Stimulated activated CD8-positive, alpha-beta memory T cell treated with anti-CD3 and anti-CD28 coated beads, Interleukin-12 subunit alpha, Interleukin-12 subunit beta, amount 100 ng/mL, for 24 hours (primary cell): ENCODE measurements around the gene MPRIP.
"Not testable (repeated sequence)": the region's sequence is repeated elsewhere in the genome, so short reads cannot be mapped to it uniquely, and the experiment has no call there.

Source experiments
- DNase-seq: peaks from one replicate; pipeline ENCODE4 v3.0.0-alpha.2; 2020; ENCODE audit errors: extremely low read depth

The MPRIP gene

DNA sequence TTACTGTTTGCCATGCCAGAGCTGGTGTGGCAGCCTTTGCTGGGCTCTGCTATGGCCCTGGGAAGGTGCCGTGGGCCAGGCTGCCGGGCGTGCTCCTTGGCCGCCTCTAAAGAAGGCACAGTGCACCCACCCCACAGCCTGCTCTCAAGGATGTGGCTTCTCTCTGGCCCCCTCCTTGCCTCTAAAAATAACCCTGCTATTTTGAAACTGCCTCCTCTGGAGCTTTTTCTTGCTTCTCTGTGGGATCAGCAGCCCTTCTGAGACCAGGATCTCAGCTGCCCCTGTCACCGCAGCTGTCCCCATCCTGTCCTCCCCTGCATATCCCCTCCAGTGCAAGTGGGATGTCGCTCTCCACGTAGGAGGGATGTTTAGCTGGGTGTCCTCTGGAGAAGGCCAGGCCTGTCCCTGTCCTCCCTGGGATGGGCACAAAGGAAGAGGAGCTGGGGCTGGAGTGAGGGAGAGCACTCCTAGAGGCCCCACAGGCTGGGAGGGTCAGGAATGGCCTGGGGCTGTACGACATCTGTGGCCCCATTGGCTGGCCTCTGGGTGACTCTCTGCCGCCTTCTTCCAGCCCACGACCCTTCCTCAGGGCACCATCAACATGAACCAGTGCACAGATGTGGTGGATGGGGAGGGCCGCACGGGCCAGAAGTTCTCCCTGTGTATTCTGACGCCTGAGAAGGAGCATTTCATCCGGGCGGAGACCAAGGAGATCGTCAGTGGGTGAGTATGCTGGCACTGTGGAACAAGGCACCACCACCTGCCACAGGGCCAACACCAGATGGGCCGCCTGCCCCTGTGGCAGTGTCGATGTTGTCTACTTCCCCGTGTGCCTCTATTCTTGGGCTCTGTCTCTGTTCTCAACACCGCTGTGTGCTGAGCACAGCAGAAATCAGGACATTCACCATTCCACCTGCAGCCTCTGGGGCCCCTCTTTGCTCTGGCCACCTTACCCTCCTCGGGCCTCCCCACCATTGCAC, 84.2 kb downstream of the MPRIP start:
- DNase-seq: no peak

- DNase-seq: no peak
These were observed 84.9 kb downstream of the MPRIP start for GRCh38 chr17:17127156-17127555.

GRCh38 chr17:17127730-17128291, 85.6 kb downstream of the MPRIP start:
- DNase-seq: no peak

DNA sequence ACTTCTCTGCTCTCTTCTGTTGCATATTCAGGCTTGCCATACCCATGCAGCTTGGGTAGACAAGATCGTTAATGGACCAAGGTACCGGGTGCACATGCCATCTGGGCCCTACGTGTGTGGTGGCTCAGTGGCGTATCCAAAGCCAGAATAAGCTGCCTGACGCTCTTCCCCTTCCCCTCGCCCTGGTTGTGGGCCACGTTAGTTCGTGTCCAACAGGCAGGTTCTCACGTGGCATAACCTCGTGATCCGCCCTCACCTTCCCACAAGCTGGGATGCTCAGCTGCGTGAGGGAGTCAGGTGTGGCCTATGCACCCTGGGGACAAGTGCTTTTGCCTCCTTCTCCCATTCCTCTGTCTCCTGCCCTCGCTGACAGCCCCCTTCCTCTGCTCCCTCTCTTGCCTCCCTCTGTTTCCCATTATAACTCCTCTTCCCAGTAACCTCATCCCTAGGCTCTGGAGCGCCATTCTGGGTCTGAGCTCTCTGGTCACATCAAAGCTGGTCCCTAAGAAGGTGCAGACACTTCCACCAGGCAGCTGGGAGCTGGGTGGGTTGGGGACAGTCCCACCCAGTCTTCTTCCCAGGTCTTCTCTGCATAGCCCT, 86.3 kb downstream of the MPRIP start:
- DNase-seq: no peak

DNA sequence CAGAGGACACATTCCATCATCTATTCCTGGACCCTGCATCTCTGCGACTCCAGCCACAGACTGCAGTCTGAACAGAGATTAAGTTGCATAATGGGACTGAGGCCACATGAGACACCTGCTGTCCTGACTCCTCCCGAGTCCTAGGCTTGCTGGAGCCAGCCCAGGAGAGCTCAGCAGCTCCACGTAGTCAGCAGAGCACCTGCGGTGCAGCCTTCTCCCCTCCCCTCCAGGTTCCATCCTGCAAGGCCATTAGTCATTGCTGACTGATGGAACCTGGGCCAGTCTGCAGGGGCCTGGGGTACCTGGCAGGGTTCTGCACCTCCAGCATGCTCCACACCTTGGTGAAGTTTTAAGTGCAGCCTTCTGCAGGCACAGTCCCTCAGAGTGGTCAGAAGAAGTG, 87.2 kb downstream of the MPRIP start:
- DNase-seq: no peak

DNA sequence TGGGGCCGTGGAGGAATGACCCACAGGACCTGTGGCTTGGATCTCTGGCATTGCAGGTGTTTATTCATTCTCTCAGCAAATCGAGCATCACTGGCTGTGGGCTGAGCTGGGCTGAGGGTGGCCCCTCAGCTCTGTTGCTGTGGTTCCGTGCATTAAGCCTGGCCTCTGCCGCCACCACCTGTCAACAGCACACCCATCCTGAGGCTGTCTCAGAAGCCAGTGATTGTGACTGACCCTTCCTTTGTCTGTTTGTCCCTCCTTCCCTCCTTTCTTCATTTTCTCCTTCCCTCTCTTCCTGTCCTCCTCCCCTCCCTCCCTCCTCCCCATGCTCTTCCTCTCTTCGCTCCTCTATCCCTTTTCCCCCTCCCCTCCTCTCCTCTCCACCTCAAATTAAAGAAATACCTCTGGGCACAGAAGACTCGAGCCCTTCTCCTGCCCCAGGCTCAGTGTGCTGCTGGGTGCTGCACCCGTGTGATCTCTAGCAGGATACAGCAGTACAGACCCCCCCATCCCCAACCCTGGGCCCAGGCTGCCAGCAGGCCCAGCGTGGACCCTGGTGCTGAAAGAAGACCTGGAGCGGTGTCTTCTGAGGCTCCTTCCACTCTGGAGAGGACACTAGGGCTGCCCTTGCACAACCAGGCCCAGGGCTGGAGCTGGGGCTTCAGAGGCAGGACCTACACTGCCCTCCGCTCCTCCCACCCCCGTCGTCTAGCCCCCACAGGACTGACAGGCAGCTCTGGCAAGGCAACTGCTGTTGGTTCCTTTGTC, 88.0 kb downstream of the MPRIP start:
- DNase-seq: no peak

DNA sequence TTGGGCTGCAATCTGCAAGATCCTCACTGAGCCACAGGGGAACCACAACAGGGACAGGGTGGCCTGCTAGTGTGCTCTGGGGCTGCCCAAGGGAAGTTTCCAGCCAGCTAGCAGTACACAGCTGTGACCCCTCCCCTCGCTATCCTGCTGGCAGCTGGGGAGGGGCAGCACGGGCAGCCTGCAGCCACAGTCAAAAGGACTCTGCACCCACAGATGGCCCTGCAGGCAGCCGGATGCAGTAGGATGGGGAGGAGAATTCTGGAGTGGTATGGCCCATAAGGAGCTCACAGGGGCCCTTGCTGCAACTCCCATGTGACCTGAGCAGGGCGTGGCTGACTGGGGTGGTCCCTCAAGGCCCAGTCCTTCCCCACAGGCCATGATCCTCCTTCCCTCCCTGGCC, 89.6 kb downstream of the MPRIP start:
- DNase-seq: no peak

GRCh38 chr17:17132746-17133145, 90.5 kb downstream of the MPRIP start:
- no peak for DNase-seq

DNA sequence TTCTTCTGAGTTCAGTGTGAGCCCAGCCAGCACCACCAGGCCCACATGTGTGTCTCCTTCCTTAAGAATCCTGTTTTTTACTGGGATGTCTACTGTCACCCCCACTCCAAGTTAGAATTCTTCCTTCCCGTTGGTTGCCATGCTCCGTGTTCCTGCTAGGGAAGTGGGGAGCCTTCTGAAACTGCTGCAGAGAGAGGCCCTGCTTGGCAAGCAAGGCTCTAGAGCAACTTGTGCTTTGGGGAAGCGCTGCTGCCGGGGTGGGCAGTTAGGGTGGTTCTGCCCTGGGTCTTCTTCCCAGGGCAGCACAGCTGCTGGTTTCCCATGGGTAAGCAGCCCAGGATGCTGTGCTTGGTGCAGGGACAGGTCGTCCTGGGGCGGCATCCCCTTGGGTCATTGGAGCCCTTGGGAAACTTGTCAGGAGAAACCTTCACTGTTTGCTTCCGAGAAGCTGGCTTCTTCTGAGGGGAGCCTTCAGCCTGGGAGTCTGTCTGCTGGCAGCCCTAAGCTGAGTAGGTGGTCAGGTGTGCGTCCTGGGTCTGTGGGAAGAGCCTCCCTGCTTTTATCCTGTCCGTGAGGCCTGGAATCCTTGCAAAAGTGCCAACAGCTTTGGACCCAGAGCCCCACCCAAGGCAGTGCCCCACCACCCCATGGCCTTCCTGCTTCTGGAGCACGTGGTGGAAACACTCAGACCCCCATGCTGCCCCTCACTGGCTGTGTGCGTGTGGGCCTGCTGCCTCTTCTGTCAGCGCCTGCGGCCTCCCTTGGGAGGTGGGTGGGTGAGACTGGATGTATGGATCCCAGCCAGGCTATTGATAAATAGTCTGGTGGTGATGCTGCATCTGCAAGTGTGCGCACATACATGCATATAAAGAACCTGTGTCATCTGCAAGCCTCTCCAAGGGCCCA, 92.0 kb downstream of the MPRIP start:
- DNase-seq: no peak

GRCh38 chr17:17134957-17135333, 92.7 kb downstream of the MPRIP start:
- DNase-seq: no peak

GRCh38 chr17:17136221-17136620, 94.0 kb downstream of the MPRIP start:
- not testable (repeated sequence) for DNase-seq

GRCh38 chr17:17137731-17138585, 95.7 kb downstream of the MPRIP start:
- no peak for DNase-seq

GRCh38 chr17:17139972-17140589, 97.8 kb downstream of the MPRIP start:
- DNase-seq: no peak

GRCh38 chr17:17140590-17140980, 98.3 kb downstream of the MPRIP start:
- no peak for DNase-seq

- no peak for DNase-seq
These were observed 99.0 kb downstream of the MPRIP start for GRCh38 chr17:17141279-17141678.

GRCh38 chr17:17141860-17142552, 99.7 kb downstream of the MPRIP start:
- no peak for DNase-seq

- DNase-seq: no peak
These were observed 100.3 kb downstream of the MPRIP start for GRCh38 chr17:17142556-17142955.

- no peak for DNase-seq
These were observed 101.2 kb downstream of the MPRIP start for GRCh38 chr17:17143501-17143900.

- no peak for DNase-seq
These were observed 101.8 kb downstream of the MPRIP start for GRCh38 chr17:17144061-17144460.
